ENCODE measurements around the gene SRGAP3. TPM values are rescaled to one million over a fixed set of nuclear protein-coding genes. Genes with fewer than 3 reads are reported as not detected.

Gene SRGAP3
- total RNA-seq, 1 donor from 2014 or later: 0.54 TPM

DNA sequence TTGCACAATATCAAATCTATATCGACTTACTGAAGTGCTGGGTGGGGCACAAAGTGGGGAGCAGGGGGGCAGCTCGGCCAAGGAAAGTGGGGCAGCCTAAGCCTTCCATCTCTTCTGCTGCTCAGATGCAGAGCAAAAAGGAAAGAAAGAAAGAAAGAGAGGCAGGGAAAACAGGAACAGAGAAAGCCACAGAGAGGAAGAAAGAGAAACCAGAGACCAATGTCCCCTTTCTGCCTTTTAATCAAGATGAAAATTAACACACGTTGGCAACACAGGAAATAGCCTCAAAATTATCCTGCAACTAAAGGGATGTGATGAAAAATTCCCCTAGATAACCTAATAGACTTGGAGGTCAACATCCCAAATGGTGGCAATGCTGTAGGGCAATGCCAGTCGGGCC, 214.0 kb downstream of the SRGAP3 start:
- Mint-ChIP-seq H3K9me3 (no peaks in the 10 kb centered on the region), H3K27ac (no peak overlapping the region), H3K36me3 (ENCODE audit: low read depth) (no peaks in the 10 kb centered on the region), H3K27me3 (ENCODE audit: insufficient read depth) (peaks cover 7% of the 10 kb centered on the region), H3K4me3 (no peak overlapping the region), H3K4me1 (ENCODE audit: low read depth) (no peaks in the 10 kb centered on the region)
- DNase-seq (ENCODE audit: low spot score): no peak
- intact Hi-C loops (cut with micrococcal nuclease): no loop called here

DNA sequence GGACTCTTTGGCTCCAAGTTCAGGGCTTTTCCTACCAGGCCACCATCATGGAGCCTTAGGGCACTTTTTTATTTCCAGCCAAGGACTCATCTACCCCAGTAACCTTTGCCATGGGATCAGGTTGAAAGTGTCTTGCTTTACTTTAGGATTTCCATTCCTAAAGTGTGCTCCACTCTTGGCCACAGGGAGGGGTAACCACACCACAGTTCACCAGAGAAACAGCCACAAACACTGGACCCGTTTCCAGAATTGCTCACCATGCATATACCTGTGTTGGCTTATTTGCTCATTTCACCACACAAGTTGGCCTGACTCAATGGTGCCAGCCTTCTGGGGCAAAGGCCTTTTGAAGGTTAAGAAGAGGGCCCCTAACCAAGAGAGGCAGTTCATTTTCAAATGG, 215.6 kb downstream of the SRGAP3 start:
- no peaks in the 10 kb centered on the region for H3K36me3 Mint-ChIP-seq (ENCODE audit: low read depth)
- peaks cover 8% of the 10 kb centered on the region for H3K27me3 Mint-ChIP-seq (ENCODE audit: insufficient read depth)
- intact Hi-C loops (cut with micrococcal nuclease): no loop called here
- H3K9me3 Mint-ChIP-seq: no peaks in the 10 kb centered on the region
- H3K4me1 Mint-ChIP-seq (ENCODE audit: low read depth): no peaks in the 10 kb centered on the region
- no peak for DNase-seq (ENCODE audit: low spot score)
- no peak overlapping the region for H3K4me3 Mint-ChIP-seq
- H3K27ac Mint-ChIP-seq: no peak overlapping the region

DNA sequence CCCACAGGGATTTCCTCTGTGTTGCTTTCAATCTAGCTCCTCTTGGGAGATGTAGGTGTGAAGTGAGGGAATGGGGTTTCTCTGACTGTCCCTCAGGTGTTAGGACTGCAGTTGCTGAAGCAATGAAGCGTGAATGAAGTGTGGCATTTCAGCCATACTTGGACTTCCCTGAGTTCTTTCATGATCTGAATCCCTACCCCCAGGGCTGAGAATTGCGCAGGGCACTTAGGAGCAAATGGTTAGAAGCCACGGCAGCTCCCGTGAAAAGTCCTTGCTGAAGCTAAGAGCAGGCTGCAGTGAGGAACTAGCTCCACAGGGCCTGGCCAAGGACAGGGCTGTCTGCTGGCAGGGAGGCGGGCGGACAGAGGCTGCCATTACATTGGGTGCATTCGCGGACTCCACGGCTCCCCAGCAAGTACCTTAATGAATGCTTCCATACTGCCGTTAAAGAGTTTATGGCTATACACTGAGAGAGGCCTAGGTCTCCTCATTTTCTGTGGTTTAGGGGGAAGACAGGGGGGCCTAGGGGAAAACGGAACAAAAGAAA, 217.1 kb downstream of the SRGAP3 start:
- Mint-ChIP-seq H3K4me1 (ENCODE audit: low read depth) (no peaks in the 10 kb centered on the region), H3K36me3 (ENCODE audit: low read depth) (no peaks in the 10 kb centered on the region), H3K27ac (no peak overlapping the region), H3K9me3 (no peaks in the 10 kb centered on the region), H3K27me3 (ENCODE audit: insufficient read depth) (peaks cover 8% of the 10 kb centered on the region), H3K4me3 (no peak overlapping the region)
- intact Hi-C loops (cut with micrococcal nuclease): no loop called here
- no peak for DNase-seq (ENCODE audit: low spot score)

DNA sequence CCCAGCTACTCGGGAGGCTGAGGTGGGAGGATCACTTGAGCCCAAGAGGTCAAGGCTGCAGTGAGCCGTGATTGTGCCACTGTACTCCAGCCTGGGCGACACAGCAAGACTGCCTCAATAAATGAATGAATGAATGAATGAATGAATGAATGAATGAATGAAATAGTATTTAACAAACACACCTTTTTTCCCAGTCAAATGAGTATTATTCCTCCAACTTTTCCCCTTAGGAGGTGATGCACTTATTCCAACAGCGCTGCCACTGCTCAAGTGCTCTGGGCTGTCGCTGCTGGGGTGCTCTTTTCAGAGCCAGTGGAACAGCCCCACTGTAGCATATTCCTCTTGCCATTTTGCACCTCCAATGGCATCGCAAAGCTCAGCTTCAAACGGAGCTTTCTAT, 219.4 kb downstream of the SRGAP3 start:
- H3K36me3 Mint-ChIP-seq (ENCODE audit: low read depth): no peaks in the 10 kb centered on the region
- H3K9me3 Mint-ChIP-seq: no peaks in the 10 kb centered on the region
- DNase-seq (ENCODE audit: low spot score): no peak
- H3K4me1 Mint-ChIP-seq (ENCODE audit: low read depth): no peaks in the 10 kb centered on the region
- peaks cover 6% of the 10 kb centered on the region for H3K27me3 Mint-ChIP-seq (ENCODE audit: insufficient read depth)
- H3K27ac Mint-ChIP-seq: no peak overlapping the region
- intact Hi-C loops (cut with micrococcal nuclease): no loop called here
- H3K4me3 Mint-ChIP-seq: no peak overlapping the region

DNA sequence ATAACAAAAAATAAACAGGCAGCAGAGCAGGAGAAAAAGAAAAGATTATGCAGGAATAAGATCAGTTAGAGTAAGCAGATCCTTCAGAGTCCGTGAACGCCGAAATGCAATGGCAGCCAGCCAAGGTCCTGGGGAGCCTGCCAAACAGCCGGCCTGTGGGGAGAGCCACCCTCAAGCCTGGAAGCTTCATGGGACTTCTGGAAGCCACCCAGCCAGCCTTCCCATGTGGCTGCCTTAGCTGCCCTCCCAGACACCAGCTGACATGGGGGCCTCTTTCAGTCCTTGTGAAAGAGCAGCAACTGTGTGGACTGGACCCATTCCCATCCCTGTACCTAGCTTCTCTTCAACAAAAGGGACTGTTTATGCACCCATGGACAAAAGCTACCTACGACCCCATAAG, 221.3 kb downstream of the SRGAP3 start:
- intact Hi-C loops (cut with micrococcal nuclease): no loop called here
- Mint-ChIP-seq H3K4me3 (no peak overlapping the region), H3K9me3 (no peaks in the 10 kb centered on the region)

DNA sequence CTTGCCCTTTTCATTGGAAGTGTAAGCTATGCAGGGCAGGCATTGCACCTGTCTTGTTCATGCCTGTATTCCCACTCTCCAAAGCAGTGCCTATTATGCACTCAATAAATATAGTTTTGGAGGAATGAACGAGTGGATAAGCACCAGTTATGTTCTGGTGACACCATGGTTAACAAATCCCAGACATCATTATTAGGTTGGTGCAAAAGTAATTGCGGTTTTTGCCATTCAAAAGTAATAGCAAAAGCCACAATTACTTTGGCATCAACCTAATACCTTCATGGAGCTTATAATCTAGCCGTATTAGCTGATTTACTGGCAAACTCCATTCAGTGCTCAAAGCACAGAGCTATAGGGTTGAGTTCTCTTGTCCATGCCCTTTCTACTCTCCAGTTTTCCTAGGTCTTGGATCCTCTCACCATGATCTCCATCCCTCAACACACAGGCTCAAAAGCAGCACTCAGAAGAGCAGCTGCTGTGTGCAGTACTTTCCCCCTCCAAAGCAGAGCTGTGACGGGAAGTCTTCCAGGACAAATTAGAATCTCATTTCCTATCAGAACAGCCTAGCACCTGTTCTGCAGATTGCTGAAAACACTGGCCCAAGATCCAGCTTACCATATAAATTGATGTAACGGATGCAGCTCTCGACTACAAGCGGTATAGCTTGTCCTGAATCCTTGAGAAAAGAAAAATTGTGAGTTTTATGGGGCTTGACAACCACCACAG, 223.0 kb downstream of the SRGAP3 start:
- H3K36me3 Mint-ChIP-seq (ENCODE audit: low read depth): no peaks in the 10 kb centered on the region
- intact Hi-C loops (cut with micrococcal nuclease): no loop called here
- no peaks in the 10 kb centered on the region for H3K9me3 Mint-ChIP-seq

More for the DNA sequence above, 221.3 kb downstream of the SRGAP3 start:
- H3K27ac Mint-ChIP-seq: no peak overlapping the region
- H3K4me1 Mint-ChIP-seq (ENCODE audit: low read depth): no peaks in the 10 kb centered on the region
- H3K36me3 Mint-ChIP-seq (ENCODE audit: low read depth): no peaks in the 10 kb centered on the region
- no peak for DNase-seq (ENCODE audit: low spot score)
- peaks cover 6% of the 10 kb centered on the region for H3K27me3 Mint-ChIP-seq (ENCODE audit: insufficient read depth)

DNA sequence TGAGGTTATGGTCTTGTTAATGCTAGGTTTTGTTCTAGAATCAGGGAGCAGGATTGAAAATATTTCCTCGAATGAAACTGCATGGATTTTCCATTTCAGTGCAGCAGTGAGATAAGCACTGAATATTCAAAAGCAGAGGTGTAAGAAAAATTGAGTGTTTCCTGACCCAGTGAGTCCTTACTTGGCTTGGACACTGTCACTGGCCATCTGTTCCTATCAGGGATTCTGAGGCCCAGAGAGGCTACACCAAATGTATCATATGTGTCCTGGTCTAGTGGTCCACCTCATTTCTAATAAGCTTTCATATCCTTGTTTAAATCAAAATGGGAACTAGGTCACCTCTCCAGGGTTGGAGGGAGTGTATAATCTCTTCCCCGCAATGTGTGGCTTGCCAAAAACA, 225.1 kb downstream of the SRGAP3 start:
- Mint-ChIP-seq H3K27ac (no peak overlapping the region), H3K4me1 (ENCODE audit: low read depth) (no peaks in the 10 kb centered on the region), H3K4me3 (no peak overlapping the region), H3K27me3 (ENCODE audit: insufficient read depth) (peaks cover 2% of the 10 kb centered on the region), H3K36me3 (ENCODE audit: low read depth) (no peaks in the 10 kb centered on the region), H3K9me3 (no peaks in the 10 kb centered on the region)
- DNase-seq (ENCODE audit: low spot score): no peak
- intact Hi-C loops (cut with micrococcal nuclease): no loop called here

More for the DNA sequence above, 223.0 kb downstream of the SRGAP3 start:
- DNase-seq (ENCODE audit: low spot score): no peak
- Mint-ChIP-seq H3K4me3 (no peak overlapping the region), H3K27ac (no peak overlapping the region), H3K27me3 (ENCODE audit: insufficient read depth) (peaks cover 6% of the 10 kb centered on the region), H3K4me1 (ENCODE audit: low read depth) (no peaks in the 10 kb centered on the region)

DNA sequence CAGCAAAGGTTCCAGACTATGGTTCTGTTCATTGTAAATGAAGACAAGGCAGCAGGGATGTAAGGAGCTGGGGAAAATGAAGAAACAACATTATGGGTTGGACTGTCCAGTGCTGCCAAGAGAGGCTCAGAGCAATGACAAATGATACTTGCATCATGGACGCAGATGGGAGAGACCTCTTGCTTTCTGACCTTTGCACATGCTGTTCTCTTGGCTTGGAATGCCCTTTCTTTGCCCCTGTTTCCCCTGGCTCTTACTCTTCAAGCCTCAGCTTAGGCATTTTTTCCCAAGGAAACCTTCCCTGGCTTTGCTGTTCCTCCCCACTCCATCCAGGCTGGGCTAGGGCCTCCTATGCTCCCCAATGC, 226.2 kb downstream of the SRGAP3 start:
- no peak overlapping the region for H3K27ac Mint-ChIP-seq
- H3K9me3 Mint-ChIP-seq: no peaks in the 10 kb centered on the region
- no peaks in the 10 kb centered on the region for H3K36me3 Mint-ChIP-seq (ENCODE audit: low read depth)
- no peak for DNase-seq (ENCODE audit: low spot score)
- no peaks in the 10 kb centered on the region for H3K27me3 Mint-ChIP-seq (ENCODE audit: insufficient read depth)
- H3K4me1 Mint-ChIP-seq (ENCODE audit: low read depth): no peaks in the 10 kb centered on the region
- intact Hi-C loops (cut with micrococcal nuclease): no loop called here
- H3K4me3 Mint-ChIP-seq: no peak overlapping the region

DNA sequence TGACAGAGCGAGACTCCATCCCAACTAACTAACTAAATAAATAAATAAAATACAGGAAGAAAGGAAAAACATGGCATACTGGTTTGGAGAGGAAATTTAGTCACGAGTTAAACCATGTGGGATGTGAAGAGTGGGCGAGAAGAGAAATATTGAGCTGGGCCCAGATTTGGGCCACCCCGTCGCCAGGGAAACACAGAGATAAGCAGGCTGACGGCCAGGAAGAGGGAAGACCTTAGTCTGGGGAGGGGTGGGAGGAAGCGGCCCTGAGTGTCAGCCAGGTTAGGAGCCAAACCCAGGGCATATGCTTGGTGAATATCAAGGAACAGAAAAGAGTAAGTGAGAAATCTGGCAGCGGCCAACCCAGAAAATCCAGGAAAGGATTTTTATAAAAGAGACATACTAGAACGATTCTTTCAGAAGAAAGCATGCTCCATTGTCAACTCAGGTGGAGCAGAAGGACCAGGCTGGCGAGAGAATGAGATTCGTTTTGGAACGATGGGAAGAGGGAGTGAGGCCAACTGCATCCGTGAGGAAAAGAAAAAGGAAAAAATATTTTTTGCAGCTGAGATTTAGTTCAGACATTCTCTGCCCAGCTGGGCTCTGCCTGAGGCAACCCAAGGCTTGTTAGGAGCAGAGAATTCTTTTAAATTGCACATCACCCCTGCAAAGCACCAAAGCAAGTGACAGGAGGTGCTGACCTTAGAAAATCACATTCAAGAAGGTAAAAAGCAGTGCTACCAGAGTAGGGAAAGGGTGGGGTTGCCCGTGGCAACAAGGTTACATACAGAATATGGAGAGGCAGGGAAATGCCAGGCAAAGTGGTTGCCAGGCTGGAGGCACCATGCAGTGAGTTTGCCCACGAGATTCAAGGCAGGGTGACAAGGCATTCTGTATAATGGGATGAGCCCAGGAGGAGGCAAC, 226.9 kb downstream of the SRGAP3 start:
- no peaks in the 10 kb centered on the region for H3K27me3 Mint-ChIP-seq (ENCODE audit: insufficient read depth)
- no peaks in the 10 kb centered on the region for H3K4me1 Mint-ChIP-seq (ENCODE audit: low read depth)
- H3K36me3 Mint-ChIP-seq (ENCODE audit: low read depth): no peaks in the 10 kb centered on the region
- DNase-seq (ENCODE audit: low spot score): no peak
- H3K27ac Mint-ChIP-seq: no peak overlapping the region
- no peak overlapping the region for H3K4me3 Mint-ChIP-seq
- intact Hi-C loops (cut with micrococcal nuclease): no loop called here
- H3K9me3 Mint-ChIP-seq: no peaks in the 10 kb centered on the region

DNA sequence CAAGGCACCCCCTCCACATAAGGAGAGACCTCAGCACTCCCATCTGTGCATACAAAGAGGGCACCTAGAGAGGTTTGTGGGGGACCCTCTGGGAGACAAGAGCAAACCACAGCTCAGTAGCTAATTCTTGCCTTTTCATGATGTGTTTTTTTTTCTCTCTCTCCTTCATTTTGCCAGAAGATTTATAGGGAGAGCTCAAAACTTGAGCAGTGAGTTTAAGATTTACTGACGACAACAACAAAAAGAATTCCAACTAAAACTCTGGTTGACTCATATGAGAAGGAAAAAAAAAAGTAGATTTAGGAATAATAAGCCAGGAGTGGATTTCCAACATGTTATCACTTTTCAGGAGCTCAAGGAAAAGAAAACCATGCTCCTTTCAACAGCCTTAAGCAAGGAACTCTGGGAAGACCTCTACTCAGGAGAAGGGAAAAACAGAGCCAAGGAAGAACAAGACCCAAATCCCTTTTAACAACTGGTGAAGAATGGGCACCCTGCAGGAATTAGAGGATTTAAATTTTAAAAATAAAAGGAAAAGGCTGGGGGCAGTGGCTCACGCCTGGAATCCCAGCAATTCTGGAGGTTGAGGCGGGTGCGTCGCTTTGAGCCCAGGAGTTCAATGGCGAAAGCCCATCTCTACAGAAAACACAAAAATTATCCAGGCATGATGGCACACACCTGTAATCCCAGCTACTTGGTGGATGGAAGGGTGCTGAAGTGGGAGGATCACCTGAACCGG, 228.0 kb downstream of the SRGAP3 start:
- H3K27me3 Mint-ChIP-seq (ENCODE audit: insufficient read depth): no peaks in the 10 kb centered on the region

DNA sequence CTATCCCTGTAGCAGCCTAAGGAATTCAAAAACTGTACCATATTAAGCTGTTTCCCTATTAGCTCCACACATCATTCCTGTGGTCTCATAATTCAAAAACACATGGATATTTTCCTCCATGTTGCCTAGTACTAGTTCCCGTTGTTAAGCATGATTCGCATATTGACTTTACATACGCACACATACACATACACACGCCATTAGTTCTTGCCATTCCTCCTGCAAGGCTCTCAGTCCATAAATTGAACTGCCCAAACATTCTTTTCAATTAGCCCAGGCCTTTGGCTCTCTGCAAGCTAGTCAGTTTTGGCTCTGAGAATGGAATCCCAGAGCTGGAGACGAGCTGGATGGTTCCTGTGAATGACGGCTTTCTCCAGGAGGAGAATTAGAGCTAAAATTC, 229.0 kb downstream of the SRGAP3 start:
- no peaks in the 10 kb centered on the region for H3K4me1 Mint-ChIP-seq (ENCODE audit: low read depth)
- no peak overlapping the region for H3K4me3 Mint-ChIP-seq
- intact Hi-C loops (cut with micrococcal nuclease): no loop called here
- DNase-seq (ENCODE audit: low spot score): no peak
- H3K36me3 Mint-ChIP-seq (ENCODE audit: low read depth): no peaks in the 10 kb centered on the region
- H3K27ac Mint-ChIP-seq: no peak overlapping the region
- no peaks in the 10 kb centered on the region for H3K27me3 Mint-ChIP-seq (ENCODE audit: insufficient read depth)
- no peaks in the 10 kb centered on the region for H3K9me3 Mint-ChIP-seq

More for the DNA sequence above, 228.0 kb downstream of the SRGAP3 start:
- Mint-ChIP-seq H3K9me3 (no peaks in the 10 kb centered on the region), H3K36me3 (ENCODE audit: low read depth) (no peaks in the 10 kb centered on the region), H3K27ac (no peak overlapping the region), H3K4me3 (no peak overlapping the region), H3K4me1 (ENCODE audit: low read depth) (no peaks in the 10 kb centered on the region)
- DNase-seq (ENCODE audit: low spot score): no peak
- intact Hi-C loops (cut with micrococcal nuclease): no loop called here

DNA sequence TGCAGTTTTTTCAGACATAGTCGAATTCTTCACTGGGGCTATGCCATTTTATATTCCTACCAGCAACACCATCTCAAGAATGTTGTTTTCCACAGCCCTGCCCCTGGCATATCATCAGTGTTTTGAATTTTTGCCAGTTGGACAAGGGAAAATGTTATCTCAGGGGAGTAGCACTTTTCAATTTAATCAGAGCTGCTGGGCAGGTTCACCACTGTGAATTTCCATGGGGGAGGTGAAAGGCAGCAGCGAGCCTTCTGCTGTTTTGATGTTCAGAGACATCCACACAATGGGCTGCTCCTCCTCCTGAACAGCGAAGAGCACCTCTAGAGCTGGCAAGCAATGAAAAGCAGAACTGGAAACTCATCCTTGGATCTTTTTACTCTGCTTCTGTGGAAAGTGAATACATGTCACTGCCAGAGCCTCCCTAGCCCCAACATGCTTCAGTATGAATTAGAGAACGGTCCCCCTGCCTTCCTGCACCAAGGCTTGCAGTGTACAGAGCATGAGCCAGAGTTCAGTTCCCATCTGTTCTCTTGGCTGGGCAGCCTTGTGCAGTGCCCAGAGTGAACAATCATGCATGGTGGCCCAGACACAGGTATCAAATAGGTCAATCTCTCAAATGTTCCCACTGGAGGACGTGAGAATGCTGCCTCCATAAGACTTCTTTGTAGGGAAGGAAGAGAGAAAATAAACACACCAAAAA, 230.0 kb downstream of the SRGAP3 start:
- intact Hi-C loops (cut with micrococcal nuclease): no loop called here
- no peaks in the 10 kb centered on the region for H3K9me3 Mint-ChIP-seq
- DNase-seq (ENCODE audit: low spot score): no peak
- no peaks in the 10 kb centered on the region for H3K4me1 Mint-ChIP-seq (ENCODE audit: low read depth)
- H3K27ac Mint-ChIP-seq: no peak overlapping the region
- no peak overlapping the region for H3K4me3 Mint-ChIP-seq
- H3K36me3 Mint-ChIP-seq (ENCODE audit: low read depth): no peaks in the 10 kb centered on the region
- no peaks in the 10 kb centered on the region for H3K27me3 Mint-ChIP-seq (ENCODE audit: insufficient read depth)
